Left lung (tissue), 10 donors: ENCODE measurements around the gene TLK1. TPM values are rescaled to one million over a fixed set of nuclear protein-coding genes. Genes with fewer than 3 reads are reported as not detected.

Experiments
- ATAC-seq: fragments of 200-7000 bp; cut with Tn5 transposase; one replicate; pipeline ENCODE4 v1.9.1; 2020; ENCODE audit warnings: moderate library complexity
- DNase-seq, 4 donors: peaks; one replicate each; pipeline ENCODE4 v3.0.0-alpha.2; 2013 to 2020
- H3K27ac ChIP-seq, 2 donors: fragments of 200-600 bp; sonication (generic) in 1 of 2; one replicate each; pipeline versions ENCODE4 v1.5.0 to v1.8.0; 2020 to 2021
- H3K27me3 ChIP-seq, 2 donors: fragments of 200-600 bp; sonication (generic) in 1 of 2; one replicate each; pipeline versions ENCODE4 v1.5.0 to v1.8.0; 2020 to 2021
- H3K36me3 ChIP-seq, 2 donors: fragments of 200-600 bp; sonication (generic) in 1 of 2; one replicate each; pipeline versions ENCODE4 v1.5.0 to v1.8.0; 2020 to 2021
- H3K4me1 ChIP-seq, 2 donors: fragments of 200-600 bp; one replicate each; pipeline ENCODE4 v1.8.0; 2021
- H3K4me3 ChIP-seq, 2 donors: fragments of 200-600 bp; sonication (generic) in 1 of 2; one replicate each; pipeline versions ENCODE4 v1.5.0 to v1.8.0; 2020 to 2021; ENCODE audit warnings: mild to moderate bottlenecking in 1 of 2
- H3K9me3 ChIP-seq, 2 donors: fragments of 200-600 bp; sonication (generic) in 1 of 2; one replicate each; pipeline versions ENCODE4 v1.5.0 to v1.8.0; 2020 to 2021
- CTCF ChIP-seq, 2 donors: fragments of 200-600 bp; sonication (generic) in 1 of 2; IDR thresholded peaks; one replicate each; pipeline versions ENCODE4 v1.5.0 to v1.8.0; 2021; ENCODE audit warnings: antibody characterized with exemption in 2 of 2
- intact Hi-C, 2 donors: fragments of 100-400 bp; cut with DNase I; formaldehyde crosslinking; loops; one replicate each; pipeline versions ENCODE4 v1.11.2 to v1.14.2; 2022
- polyA plus RNA-seq, 6 donors: library from polyadenylated mRNA; unstranded; fragments of 120-200 nt; gene quantifications; one replicate each; pipeline ENCODE4 v1.2.1, GENCODE V29; 2013; ENCODE audit not compliant: insufficient read length in 6 of 6
- total RNA-seq, 2 donors: library from RNA; stranded (reverse); fragmentation: NEBNext Ultra II Directional; extraction: Animal tissue kit (Norgen Biotek cat#: 25700); gene quantifications; one replicate each; pipeline ENCODE4 v1.2.1, GENCODE V29; 2021
- donor health status: DM: no; HTN: yes; CAD: no.
- donor health status: DM: no; HTN: no; CAD: no.

Gene TLK1
- total and polyA plus RNA-seq, 8 donors: 35.3 to 49.8 (median 40.4) TPM

- no peak for TF ChIP-seq CTCF (IDR thresholded peaks at IDR 0.05)
- DNase-seq (no peak), ATAC-seq (no peak)
- Histone ChIP-seq H3K27me3 (no peaks in the 10 kb centered on the region), H3K27ac (no peak overlapping the region), H3K4me1 (no peaks in the 10 kb centered on the region), H3K36me3 (peaks cover 0 to 31% of the 10 kb centered on the region in 2 donors), H3K9me3 (no peaks in the 10 kb centered on the region), H3K4me3 (no peak overlapping the region)
- intact Hi-C loops: no loop called here
Measured at GRCh38 chr2:171057575-171057974, 103.1 kb downstream of the TLK1 start.

- no peak for TF ChIP-seq CTCF (IDR thresholded peaks at IDR 0.05)
- intact Hi-C loops: no loop called here
- DNase-seq (no peak), ATAC-seq (no peak)
- H3K9me3 ChIP-seq: no peaks in the 10 kb centered on the region
- peaks cover 0 to 40% of the 10 kb centered on the region in 2 donors for H3K36me3 ChIP-seq
- H3K27me3 ChIP-seq: no peaks in the 10 kb centered on the region
- no peak overlapping the region for H3K27ac ChIP-seq
- no peaks in the 10 kb centered on the region for H3K4me1 ChIP-seq
- no peak overlapping the region for H3K4me3 ChIP-seq
Measured at GRCh38 chr2:171056307-171056706, 104.4 kb downstream of the TLK1 start.

- no peaks in the 10 kb centered on the region for H3K4me1 ChIP-seq
- H3K9me3 ChIP-seq: no peaks in the 10 kb centered on the region
- peaks cover 3 to 70% of the 10 kb centered on the region in 2 donors for H3K36me3 ChIP-seq
- H3K4me3 ChIP-seq: no peak overlapping the region
- no peaks in the 10 kb centered on the region for H3K27me3 ChIP-seq
- no peak for DNase-seq
- intact Hi-C loops: no loop called here
- TF ChIP-seq CTCF (IDR thresholded peaks at IDR 0.05): no peak
- H3K27ac ChIP-seq: no peak overlapping the region
- ATAC-seq: no peak
Measured at GRCh38 chr2:171049691-171050090, 111.0 kb downstream of the TLK1 start.

GRCh38 chr2:171046048-171046560 lies 114.6 kb downstream of the TLK1 start:
- no peak overlapping the region for H3K4me3 ChIP-seq
- H3K9me3 ChIP-seq: no peaks in the 10 kb centered on the region
- no peaks in the 10 kb centered on the region for H3K4me1 ChIP-seq
- no peak for TF ChIP-seq CTCF (IDR thresholded peaks at IDR 0.05)
- ATAC-seq (no peak), DNase-seq (no peak)
- H3K27me3 ChIP-seq: no peaks in the 10 kb centered on the region
- peaks cover 3 to 76% of the 10 kb centered on the region in 2 donors for H3K36me3 ChIP-seq
- H3K27ac ChIP-seq: no peak overlapping the region
- intact Hi-C loops: no loop called here

- Histone ChIP-seq H3K4me1 (no peaks in the 10 kb centered on the region), H3K4me3 (no peak overlapping the region), H3K27me3 (no peaks in the 10 kb centered on the region), H3K9me3 (no peaks in the 10 kb centered on the region), H3K27ac (no peak overlapping the region), H3K36me3 (peaks cover 3 to 87% of the 10 kb centered on the region in 2 donors)
- ATAC-seq (no peak), DNase-seq (no peak)
- no peak for TF ChIP-seq CTCF (IDR thresholded peaks at IDR 0.05)
- intact Hi-C loops: no loop called here
Measured at GRCh38 chr2:171044416-171044815, 116.3 kb downstream of the TLK1 start.
